Neuron (in vitro differentiated cells): ENCODE data around the gene CDC42SE1.

ENCODE experiments used
- H2AFZ ChIP-seq: one replicate; pipeline ENCODE4 v1.6.1; 2013; ENCODE audit warnings: low read depth, mild to moderate bottlenecking, inconsistent platforms, low read length, moderate library complexity
- H3K27me3 ChIP-seq: one replicate; pipeline ENCODE4 v1.6.1; 2013; ENCODE audit warnings: low read length; ENCODE audit not compliant: insufficient read depth
- H3K36me3 ChIP-seq: one replicate; pipeline ENCODE4 v1.6.1; 2013; ENCODE audit warnings: low read length; ENCODE audit not compliant: insufficient read depth
- H3K4me1 ChIP-seq: one replicate; pipeline ENCODE4 v1.6.1; 2013; ENCODE audit warnings: low read length; ENCODE audit not compliant: insufficient read depth
- H3K4me3 ChIP-seq: 2 replicates; pipeline ENCODE4 v1.5.1; 2013; ENCODE audit warnings: mild to moderate bottlenecking, low read length, moderate library complexity
- H3K9me3 ChIP-seq: one replicate; pipeline ENCODE4 v1.6.1; 2013; ENCODE audit warnings: low read length

The CDC42SE1 gene

DNA sequence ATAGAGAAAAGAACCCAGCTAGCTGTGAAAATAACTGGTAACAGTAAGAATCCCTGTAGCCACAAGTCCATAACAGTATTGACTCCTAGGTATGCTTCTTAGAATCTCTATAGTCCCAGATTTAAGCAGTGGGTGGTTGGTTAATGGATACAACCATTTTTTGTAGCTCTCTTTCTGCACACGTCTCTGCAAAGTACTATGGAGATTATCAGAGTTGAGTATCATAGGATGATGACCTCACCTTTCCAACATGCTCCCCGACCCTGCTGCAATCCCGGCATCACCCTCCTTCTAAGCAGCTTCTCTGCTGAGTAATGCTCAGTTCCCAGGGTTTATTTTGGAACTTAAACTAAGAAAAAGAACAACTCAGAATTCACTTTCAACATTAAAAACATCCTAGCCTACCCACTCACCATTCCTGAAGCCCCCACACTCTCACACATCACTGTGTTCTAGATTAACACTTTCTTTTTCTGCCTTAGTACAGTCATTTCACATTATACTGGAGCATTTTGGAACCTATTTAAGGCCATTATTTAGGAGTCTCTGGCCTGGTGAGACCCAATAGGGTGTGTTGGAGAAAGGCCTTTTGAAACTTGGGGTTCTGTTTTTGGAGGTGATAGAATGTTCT is 3.4 kb upstream of the CDC42SE1 start:
- H2AFZ ChIP-seq, result no peak overlapping the region
- H3K36me3 ChIP-seq, result peaks cover 34% of the 10 kb centered on the region
- no peaks in the 10 kb centered on the region for H3K9me3 ChIP-seq
- no peaks in the 10 kb centered on the region for H3K27me3 ChIP-seq
- H3K4me3 ChIP-seq, result peak overlapping the region; percentile 24
- peaks cover 25% of the 10 kb centered on the region for H3K4me1 ChIP-seq

DNA sequence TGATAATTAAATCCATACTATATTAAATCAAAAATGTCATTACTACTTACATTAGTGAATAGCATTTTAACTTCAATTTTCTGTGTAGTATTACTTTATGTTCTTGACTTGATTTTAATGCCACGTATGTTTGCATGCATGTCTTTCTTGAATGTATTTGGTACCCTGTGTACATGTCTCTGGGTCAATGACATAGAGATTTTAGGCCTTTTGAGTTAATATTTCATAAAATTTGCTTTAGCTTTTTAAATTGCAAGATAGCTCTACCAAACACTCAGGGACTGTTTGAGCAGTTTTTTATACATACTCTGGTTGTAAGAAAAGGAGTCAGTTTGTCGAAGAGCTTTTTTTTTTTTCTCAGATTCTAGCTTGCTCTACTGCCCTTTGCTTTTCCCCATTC is 2.3 kb upstream of the CDC42SE1 start:
- Histone ChIP-seq H3K27me3 (no peaks in the 10 kb centered on the region), H3K4me1 (peaks cover 28% of the 10 kb centered on the region)

DNA sequence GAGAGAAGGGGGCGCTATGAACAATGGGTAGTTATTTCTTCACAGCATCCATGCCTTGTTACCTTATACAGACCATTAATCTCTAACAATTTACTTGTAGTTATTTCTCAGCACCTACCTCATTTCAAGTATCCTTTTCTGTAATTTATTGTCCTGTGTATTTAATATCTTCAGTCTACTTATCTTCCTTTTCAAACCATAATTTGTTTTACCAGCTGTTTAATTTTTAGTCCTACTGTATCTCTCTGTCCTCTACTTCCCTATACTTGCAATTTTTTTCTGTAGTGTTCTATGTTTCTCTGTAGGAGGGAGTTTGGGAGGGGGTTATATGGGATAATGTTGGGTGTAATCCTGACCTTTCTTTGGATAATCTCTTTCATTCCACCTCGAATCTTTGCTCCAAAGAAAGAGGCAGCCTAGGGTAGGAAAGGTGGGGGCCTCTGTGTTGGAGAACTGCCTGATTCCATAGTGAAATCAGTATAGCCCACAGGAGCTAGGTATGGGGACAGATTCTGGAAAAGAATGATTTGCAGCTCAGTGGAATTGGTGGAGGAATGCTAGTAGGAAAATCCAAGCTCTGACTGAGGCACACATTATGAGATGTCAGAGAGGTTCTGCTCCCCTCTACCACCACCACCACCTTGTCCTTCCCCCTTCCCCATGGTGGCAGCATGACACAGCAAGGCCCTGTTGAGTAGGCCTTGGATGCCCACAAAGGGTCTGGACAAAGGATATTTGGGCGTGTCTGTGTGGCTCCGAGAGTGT is 1.4 kb upstream of the CDC42SE1 start:
- Histone ChIP-seq H3K27me3 (no peaks in the 10 kb centered on the region), H2AFZ (peak overlapping the region; percentile 78), H3K4me1 (peaks cover 28% of the 10 kb centered on the region), H3K36me3 (peaks cover 28% of the 10 kb centered on the region), H3K4me3 (peak overlapping the region; percentile 65), H3K9me3 (no peaks in the 10 kb centered on the region)

More for the DNA sequence above, 2.3 kb upstream of the CDC42SE1 start:
- Histone ChIP-seq H2AFZ (no peak overlapping the region), H3K4me3 (peak overlapping the region; percentile 65), H3K36me3 (peaks cover 26% of the 10 kb centered on the region), H3K9me3 (no peaks in the 10 kb centered on the region)

DNA sequence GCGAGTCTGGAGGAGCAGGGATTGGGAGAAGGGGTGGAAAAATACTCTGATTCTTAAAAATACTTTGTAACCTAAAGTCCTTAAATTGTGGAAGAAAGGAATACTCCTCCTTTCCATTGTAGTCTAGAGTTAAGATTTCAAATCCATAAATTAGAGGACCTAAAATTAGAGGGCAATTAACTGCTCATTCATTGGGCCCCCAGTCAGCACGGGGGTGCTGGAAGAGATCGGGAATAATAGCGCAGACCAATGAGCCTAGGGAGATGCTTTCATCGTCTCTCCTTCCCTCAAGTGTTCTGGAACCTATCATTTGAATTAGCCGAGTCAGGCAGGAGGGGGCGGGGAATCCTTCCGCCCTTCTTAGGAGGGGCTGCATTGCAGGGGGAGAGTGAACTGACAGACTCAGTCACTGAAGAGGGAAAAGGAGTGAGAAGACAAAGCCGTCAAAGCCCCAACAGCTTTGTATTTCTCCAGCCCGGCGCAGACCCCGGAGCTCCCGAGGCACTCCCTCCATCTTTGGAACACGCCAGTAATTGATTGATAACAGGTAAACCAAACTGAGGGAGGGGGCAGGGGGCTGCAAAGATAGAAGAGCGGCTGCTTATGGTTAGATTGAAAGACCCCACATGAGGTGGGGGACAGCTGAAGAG is 710 bp upstream of the CDC42SE1 start, which contains the start of gene MLLT11:
Gene MLLT11 (plus strand): TSS at position 391 of the 650 bp plus-strand sequence. CDS start 6,828 bp downstream, outside the sequence.
- H2AFZ ChIP-seq, result peak within 1 kb of the TSS; percentile 78
- peaks cover 28% of the 10 kb centered on the region for H3K4me1 ChIP-seq
- H3K4me3 ChIP-seq, result peak within 1 kb of the TSS; percentile 65
- H3K27me3 ChIP-seq, result no peaks in the 10 kb centered on the region
- no peaks in the 10 kb centered on the region for H3K9me3 ChIP-seq
- H3K36me3 ChIP-seq, result peaks cover 33% of the 10 kb centered on the region

DNA sequence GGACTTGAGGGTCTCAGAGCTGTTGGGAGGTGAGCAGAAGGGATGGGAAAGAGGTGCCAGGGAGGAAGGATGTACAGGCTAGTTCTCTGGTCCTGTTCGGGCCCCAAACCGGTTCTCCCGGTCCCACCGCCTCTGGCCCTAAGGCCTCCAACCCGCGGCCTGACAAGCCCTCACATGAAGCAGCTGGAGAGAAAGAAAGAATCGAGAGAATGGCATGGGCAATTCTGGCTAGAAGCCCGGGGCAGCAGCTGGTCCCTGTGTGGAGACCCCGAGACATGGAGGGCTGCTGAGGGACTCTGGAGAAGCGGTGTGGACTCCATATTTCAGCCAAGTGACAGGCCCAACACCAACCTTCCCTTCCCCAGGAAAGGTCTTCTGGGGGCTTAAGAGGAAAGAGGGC is 730 bp downstream of the CDC42SE1 start:
- H3K36me3 ChIP-seq, result peaks cover 41% of the 10 kb centered on the region
- H3K4me1 ChIP-seq, result peaks cover 23% of the 10 kb centered on the region
- peak overlapping the region; percentile 65 for H3K4me3 ChIP-seq
- H2AFZ ChIP-seq, result no peak overlapping the region
- H3K27me3 ChIP-seq, result no peaks in the 10 kb centered on the region
- no peaks in the 10 kb centered on the region for H3K9me3 ChIP-seq

DNA sequence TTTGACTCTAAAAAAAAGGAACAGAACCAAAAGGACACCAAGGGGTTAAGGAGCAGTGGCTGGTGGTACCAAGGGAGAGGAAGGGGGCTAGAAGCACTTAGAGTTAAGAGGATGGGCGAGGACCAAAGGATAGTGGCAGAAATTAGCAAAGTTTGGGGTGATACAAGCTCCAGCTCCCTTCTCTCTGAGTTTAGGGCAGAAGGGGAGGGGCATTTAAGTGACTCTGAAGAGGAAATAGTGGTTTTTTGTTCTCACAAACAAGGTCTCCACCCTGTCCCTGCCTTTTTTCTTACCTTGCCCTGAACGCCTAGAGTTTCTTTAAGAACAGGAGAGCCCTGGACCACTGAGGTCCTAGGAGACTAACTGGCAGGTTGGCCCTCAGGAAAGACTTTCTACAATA is 3.3 kb downstream of the CDC42SE1 start:
- Histone ChIP-seq H3K4me1 (peaks cover 12% of the 10 kb centered on the region), H3K9me3 (no peaks in the 10 kb centered on the region), H2AFZ (no peak overlapping the region), H3K4me3 (no peak overlapping the region), H3K27me3 (no peaks in the 10 kb centered on the region), H3K36me3 (peaks cover 54% of the 10 kb centered on the region)

DNA sequence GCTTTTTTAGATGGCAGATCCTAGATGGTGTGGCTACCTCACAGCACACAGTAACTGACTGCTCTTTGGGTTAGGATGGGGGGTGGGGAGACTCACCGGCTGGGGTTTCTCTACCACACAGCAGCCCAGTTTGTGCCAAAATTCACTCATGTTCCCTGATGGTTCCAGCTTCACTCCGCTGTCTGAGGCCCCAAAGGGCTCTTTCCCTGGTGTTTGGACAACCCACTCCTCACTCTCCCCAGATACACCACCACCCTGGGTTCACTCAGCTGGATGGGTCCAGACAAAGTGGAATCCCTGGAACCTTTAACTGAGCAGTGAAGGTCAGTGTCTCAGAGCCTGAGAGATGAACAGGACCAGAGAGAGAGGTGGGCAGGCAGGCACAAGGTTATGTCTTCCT is 3.8 kb downstream of the CDC42SE1 start:
- peaks cover 12% of the 10 kb centered on the region for H3K4me1 ChIP-seq
- no peaks in the 10 kb centered on the region for H3K27me3 ChIP-seq
- H3K9me3 ChIP-seq, result no peaks in the 10 kb centered on the region
- no peak overlapping the region for H2AFZ ChIP-seq
- peaks cover 54% of the 10 kb centered on the region for H3K36me3 ChIP-seq
- H3K4me3 ChIP-seq, result no peak overlapping the region

DNA sequence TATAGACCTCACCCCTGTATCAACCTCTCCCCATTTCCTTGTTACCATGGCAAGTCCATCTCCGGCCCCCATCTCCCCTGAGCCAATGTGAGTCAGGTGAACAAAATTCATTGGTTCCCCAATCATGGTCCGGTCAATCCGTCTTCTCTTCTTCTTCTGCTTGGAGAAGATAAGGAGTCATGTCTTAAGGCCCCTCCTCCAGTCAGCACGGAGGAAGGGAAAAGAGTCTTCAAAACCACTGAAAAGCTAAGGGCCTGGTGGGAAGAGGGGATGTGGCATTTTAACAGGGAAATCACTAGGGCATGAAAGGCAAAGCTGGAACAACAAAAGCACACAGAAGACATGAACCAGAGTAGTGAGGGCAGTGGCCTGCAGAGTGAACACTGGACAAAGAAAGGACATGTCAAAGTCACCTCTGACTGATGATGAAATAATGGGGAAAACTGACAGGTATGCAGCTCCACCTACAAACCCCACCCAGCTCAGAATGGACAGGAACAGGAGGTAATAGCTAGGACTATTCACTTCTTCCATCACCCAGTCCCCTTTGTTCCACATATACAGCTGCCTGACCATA is 4.4 kb downstream of the CDC42SE1 start:
- H2AFZ ChIP-seq, result no peak overlapping the region
- H3K4me1 ChIP-seq, result peaks cover 12% of the 10 kb centered on the region
- no peaks in the 10 kb centered on the region for H3K9me3 ChIP-seq

DNA sequence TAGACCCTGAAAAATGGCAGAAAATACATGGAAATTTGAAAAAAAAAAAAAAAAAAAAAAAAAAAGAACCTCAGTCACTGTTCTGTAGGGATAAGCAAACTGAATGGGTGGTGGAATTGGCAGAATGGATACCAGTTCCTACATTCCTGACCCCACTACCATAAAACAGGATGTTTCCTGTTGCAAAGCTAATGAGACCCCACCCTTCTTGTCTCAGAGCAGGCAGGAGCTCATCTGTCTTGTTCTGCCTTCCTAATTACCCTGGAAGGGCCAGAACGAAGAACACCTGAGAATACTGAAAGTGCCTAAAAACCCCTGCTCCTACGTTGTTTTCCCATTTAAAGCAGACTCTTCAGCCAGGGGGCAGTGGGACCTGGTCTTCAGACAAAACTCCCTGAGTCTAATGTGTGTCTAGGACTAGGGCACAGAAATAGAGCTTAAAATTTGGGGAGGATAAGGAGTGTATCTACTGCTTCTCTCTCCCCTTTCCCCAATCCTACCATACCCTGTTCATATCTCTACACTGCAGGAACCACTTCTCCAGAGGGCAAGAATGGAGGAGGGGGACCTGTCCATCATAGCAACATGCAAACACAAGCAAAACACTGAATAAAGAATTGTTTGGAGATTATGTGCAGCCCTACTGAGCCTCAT is 7.9 kb downstream of the CDC42SE1 start:
- H3K27me3 ChIP-seq, result no peaks in the 10 kb centered on the region
- H3K4me3 ChIP-seq, result no peak overlapping the region
- no peaks in the 10 kb centered on the region for H3K9me3 ChIP-seq
- no peak overlapping the region for H2AFZ ChIP-seq
- H3K36me3 ChIP-seq, result peaks cover 50% of the 10 kb centered on the region
- H3K4me1 ChIP-seq, result peaks cover 14% of the 10 kb centered on the region

More for the DNA sequence above, 4.4 kb downstream of the CDC42SE1 start:
- no peak overlapping the region for H3K4me3 ChIP-seq
- peaks cover 54% of the 10 kb centered on the region for H3K36me3 ChIP-seq
- no peaks in the 10 kb centered on the region for H3K27me3 ChIP-seq

DNA sequence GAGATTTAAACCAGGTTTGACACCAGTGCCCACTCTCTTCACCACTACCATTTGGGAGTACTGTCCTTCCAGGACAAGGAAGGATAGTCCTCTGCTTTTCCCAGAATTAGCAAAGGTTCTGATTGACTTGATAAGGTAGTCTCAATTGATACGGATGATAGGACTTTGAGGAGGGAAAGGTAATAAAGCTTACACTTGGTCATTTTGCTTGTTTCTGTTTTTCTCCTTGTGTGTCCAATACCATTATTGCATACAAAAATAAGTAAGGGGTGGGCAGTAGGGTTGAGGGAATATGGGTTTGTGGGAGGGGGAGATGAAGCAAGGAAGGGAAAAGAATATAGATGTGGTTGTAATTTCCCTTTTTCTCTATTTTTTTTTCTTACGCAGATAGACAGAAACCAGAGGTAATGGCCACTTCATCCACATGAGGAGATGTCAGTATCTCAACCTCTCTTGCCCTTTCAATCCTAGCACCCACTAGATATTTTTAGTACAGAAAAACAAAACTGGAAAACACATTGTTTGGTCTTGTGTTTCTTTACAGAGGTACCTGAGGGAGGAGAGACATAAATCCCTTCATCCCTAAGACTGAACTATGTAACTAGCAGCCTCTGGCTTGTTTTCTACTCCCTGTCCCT is 9.3 kb downstream of the CDC42SE1 start:
- no peaks in the 10 kb centered on the region for H3K27me3 ChIP-seq
- no peak overlapping the region for H3K4me3 ChIP-seq
- no peak overlapping the region for H2AFZ ChIP-seq
- H3K9me3 ChIP-seq, result no peaks in the 10 kb centered on the region
- peaks cover 14% of the 10 kb centered on the region for H3K4me1 ChIP-seq
- H3K36me3 ChIP-seq, result peaks cover 37% of the 10 kb centered on the region

DNA sequence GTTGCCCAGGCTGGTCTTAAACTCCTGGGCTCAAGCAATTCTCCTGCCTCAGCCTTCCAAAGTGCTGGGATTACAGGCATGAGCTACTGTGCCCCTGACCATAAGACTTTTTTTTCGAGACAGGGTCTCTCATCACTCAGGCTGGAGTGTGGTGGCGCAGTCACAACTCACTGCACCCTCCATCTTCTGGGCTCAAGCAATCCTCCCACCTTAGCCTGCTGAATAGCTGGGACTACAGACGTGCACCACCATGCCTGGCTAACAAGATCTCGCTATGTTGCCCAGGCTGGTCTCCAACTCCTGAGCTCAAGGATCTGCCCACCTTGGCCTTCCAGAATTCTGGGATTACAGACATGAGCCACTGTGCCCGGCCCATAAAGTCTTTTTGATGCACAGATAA is 10.0 kb downstream of the CDC42SE1 start:
- Histone ChIP-seq H2AFZ (no peak overlapping the region), H3K36me3 (peaks cover 30% of the 10 kb centered on the region), H3K9me3 (no peaks in the 10 kb centered on the region), H3K27me3 (no peaks in the 10 kb centered on the region), H3K4me3 (no peak overlapping the region), H3K4me1 (peaks cover 14% of the 10 kb centered on the region)

DNA sequence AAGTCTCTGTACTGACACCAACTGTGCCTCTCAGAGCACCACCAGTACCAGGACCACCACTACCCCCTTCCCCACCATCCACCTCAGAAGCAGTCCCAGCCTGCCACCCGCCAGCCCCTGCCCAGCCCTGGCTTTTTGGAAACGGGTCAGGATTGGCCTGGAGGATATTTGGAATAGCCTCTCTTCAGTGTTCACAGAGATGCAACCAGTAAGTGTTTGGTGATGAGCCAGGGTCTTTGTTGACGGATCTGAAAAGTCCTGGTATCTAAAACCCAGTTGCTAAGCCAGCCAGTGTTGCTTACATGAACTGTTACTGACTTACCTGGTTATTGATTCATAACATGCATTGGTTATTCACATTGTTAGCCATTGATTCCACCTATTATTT is 10.8 kb downstream of the CDC42SE1 start:
- no peaks in the 10 kb centered on the region for H3K27me3 ChIP-seq
- H2AFZ ChIP-seq, result no peak overlapping the region
- peaks cover 14% of the 10 kb centered on the region for H3K4me1 ChIP-seq
- peak overlapping the region; percentile 77 for H3K4me3 ChIP-seq
- peaks cover 21% of the 10 kb centered on the region for H3K36me3 ChIP-seq
- H3K9me3 ChIP-seq, result no peaks in the 10 kb centered on the region
